ENCODE data around the gene RORB.
A peak's percentile ranks its signal among the peaks of the same experiment; 100 is the strongest.

Gene RORB

GRCh38 chr9:74719306-74719705 lies 222.2 kb downstream of the RORB start:
- no peak for DNase-seq (ENCODE audit: low read depth)

GRCh38 chr9:74721696-74722660 lies 224.8 kb downstream of the RORB start:
- DNase-seq (ENCODE audit: low read depth) = no peak

GRCh38 chr9:74724317-74724716 lies 227.2 kb downstream of the RORB start:
- DNase-seq (ENCODE audit: low read depth) = no peak

GRCh38 chr9:74726581-74726980 lies 229.4 kb downstream of the RORB start:
- DNase-seq (ENCODE audit: low read depth) = no peak

GRCh38 chr9:74728176-74728575 lies 231.0 kb downstream of the RORB start:
- no peak for DNase-seq (ENCODE audit: low read depth)

DNA sequence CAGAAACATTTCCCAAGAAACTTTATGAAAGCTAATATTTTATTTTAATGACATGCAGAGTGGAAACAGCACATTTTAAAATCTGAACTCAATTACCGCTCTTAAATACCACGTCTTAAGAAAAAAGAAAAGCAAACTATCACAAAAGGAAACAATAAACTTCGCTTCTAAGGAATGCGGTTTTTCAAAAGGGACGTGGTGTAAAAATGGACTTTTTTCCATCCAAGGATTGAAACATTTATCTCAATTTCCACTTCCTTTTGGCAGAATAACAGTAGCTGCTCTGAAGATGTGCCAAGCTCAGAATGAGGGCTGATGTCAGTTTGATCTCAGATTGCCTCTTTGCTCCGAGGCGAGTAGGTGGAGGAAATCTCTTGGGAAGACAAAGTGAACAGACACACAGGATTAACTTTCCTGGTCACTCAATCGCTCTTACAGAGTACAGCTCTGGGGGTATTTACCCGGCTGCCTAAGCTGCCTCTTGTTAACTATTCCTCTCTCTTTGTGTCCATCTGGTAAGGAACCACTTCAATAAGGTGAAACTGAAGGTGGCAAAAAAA lies 232.1 kb downstream of the RORB start:
- peak; percentile 16 for DNase-seq (ENCODE audit: low read depth)

DNA sequence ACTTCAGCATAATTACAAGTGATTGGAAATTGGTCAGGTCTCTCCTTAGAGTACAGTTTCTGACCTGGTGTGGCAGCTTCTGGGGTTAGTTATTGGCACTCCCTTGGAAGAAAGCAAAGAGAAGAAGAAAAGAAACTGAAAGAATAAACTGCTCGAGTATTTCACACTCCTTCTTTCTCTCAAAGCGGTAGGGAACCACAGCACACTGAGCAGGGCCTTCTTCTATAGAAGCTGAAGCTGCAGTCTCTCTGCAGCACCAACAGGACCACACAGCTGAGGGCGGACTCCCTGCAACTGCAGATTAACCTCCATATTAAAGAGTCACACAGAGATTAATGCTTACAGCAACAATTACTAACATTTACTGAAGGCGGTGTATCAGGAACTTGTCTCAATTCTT lies 238.6 kb downstream of the RORB start:
- no peak for DNase-seq (ENCODE audit: low read depth)

DNA sequence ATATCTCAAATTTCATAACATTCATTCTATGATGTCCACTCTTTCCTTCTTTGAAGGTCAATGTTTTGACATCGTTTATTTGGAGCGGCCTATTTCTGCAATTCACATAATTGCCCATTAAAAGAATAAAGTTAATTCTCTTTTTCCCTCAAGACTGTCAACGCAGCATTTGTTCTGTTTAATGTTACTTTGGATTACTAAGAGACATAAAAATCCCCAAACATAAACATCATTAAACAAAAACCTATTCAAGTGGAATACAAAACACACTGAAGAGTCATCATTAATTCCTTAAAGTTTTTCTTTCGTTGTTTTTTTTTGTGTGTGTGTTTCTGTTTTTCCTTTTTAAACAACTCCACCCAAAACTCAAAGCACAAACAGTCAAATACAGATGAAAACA lies 239.5 kb downstream of the RORB start:
- no peak for DNase-seq (ENCODE audit: low read depth)

DNA sequence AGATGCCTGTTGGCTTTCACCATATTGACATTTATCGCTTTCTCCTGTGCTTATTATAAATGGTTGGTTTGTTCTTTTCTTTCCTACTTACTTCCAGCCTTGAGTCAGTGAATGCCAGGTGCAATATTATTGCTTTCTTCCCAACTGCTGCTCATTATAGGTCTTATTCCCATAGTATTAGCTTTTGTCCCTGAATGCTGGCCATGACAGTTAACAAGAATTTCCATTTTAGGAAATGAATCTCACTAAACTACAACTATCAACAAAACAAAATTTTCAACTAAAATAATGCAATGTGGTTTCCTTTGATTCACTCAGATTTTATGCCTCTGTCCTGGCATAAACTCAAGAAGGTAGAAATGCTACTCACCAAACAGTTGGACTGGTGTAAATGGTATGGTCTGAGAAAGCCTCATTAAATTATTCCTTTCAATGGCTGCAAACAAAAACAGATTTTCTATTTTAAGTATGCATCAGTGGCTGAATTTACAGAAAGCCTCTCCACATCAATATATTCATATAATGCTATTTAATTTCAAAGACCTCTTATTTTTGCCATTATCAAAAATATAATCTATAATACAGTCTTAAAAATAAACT lies 245.2 kb downstream of the RORB start:
- no peak for DNase-seq (ENCODE audit: low read depth)

All from iris pigment epithelial cell (primary cell).